HCT116 (cell line): ENCODE results near the gene PACRG.

ENCODE experiments used
- EZH2 ChIP-seq: fragments of 200-600 bp; sonication (generic); IDR thresholded peaks from 2 replicates; pipeline ENCODE4 v1.6.1; 2017; ENCODE audit warnings: antibody characterized with exemption, mixed run types
- EZH2phosphoT487 ChIP-seq: fragments of 200-600 bp; IDR thresholded peaks from 2 replicates; pipeline ENCODE4 v1.6.1; 2018; ENCODE audit warnings: antibody characterized with exemption, borderline replicate concordance
- JUND ChIP-seq: IDR thresholded peaks from 2 replicates; pipeline ENCODE4 v1.6.1; 2012
- POLR2A ChIP-seq: IDR thresholded peaks from 2 replicates; pipeline ENCODE4 v1.7.0; 2011; ENCODE audit warnings: borderline replicate concordance; ENCODE audit not compliant: insufficient read depth, insufficient read length; ENCODE audit errors: extremely low read depth
- POLR2AphosphoS5 ChIP-seq: IDR thresholded peaks from 2 replicates; pipeline ENCODE4 v1.6.1; 2011; ENCODE audit warnings: mild to moderate bottlenecking, low read depth, low read length, moderate library complexity
- SP1 ChIP-seq: IDR thresholded peaks from 2 replicates; pipeline ENCODE4 v1.6.1; 2012; ENCODE audit warnings: low read depth
- SRF ChIP-seq: IDR thresholded peaks from 2 replicates; pipeline ENCODE4 v1.6.1; 2012; ENCODE audit warnings: low read depth
- ZNF274 ChIP-seq: fragments of 200-500 bp; sonication (Bioruptor generic); IDR thresholded peaks from 2 replicates; pipeline ENCODE4 v1.6.1; 2014; ENCODE audit warnings: mild to moderate bottlenecking, low read depth, low read length, inconsistent platforms
- TF ChIP-seq, protein P1 (sequence below), 3 experiments: fragments of 200-600 bp in 1 of 3; sonication (generic) in 1 of 3; IDR thresholded peaks in 2 of 3; conservative IDR thresholded peaks in 1 of 3; 2 replicates each; pipeline ENCODE4 v1.5.1; 2012 to 2017; ENCODE audit warnings: low read depth in 2 of 3, low read length in 2 of 3, antibody characterized with exemption in 1 of 3, borderline replicate concordance in 1 of 3, control low read depth in 1 of 3, mild to moderate bottlenecking in 1 of 3, mixed read lengths in 1 of 3, mixed run types in 1 of 3, moderate library complexity in 1 of 3; ENCODE audit not compliant: insufficient read depth in 1 of 3
- TF ChIP-seq, protein P2 (sequence below): IDR thresholded peaks from 2 replicates; pipeline ENCODE4 v1.6.1; 2012

DNA sequence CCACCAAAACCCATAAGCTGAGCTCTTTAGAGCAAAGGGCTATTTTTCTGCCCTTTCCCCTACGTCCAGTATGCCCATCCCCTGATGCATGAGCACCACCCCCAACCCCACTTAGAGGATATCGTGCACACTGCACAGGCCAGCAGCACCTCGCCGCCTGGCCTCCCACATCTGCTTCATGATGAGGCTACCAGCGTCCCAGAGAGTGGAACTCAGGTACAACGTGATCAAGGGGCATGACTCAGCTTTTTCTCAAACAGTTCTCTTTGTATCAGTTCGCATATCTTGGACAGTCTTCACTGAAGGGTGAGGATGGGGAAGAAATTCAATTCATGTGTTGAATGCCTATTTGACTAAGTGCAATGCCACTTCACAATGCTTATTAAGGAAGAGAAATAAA is 604.8 kb downstream of the PACRG start:
- no peak for TF ChIP-seq ZNF274
- TF ChIP-seq JUND = no peak
- TF ChIP-seq, protein P1, sequence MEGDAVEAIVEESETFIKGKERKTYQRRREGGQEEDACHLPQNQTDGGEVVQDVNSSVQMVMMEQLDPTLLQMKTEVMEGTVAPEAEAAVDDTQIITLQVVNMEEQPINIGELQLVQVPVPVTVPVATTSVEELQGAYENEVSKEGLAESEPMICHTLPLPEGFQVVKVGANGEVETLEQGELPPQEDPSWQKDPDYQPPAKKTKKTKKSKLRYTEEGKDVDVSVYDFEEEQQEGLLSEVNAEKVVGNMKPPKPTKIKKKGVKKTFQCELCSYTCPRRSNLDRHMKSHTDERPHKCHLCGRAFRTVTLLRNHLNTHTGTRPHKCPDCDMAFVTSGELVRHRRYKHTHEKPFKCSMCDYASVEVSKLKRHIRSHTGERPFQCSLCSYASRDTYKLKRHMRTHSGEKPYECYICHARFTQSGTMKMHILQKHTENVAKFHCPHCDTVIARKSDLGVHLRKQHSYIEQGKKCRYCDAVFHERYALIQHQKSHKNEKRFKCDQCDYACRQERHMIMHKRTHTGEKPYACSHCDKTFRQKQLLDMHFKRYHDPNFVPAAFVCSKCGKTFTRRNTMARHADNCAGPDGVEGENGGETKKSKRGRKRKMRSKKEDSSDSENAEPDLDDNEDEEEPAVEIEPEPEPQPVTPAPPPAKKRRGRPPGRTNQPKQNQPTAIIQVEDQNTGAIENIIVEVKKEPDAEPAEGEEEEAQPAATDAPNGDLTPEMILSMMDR (IDR thresholded peaks at IDR 0.05 in 2 of 3, conservative IDR thresholded peaks at IDR 0.05 in 1 of 3; ENCODE audit: borderline replicate concordance in 1 of 3, insufficient read depth in 1 of 3, low read depth in 2 of 3, low read length in 2 of 3) = no peak
- no peak for TF ChIP-seq POLR2A
- TF ChIP-seq, protein P2, sequence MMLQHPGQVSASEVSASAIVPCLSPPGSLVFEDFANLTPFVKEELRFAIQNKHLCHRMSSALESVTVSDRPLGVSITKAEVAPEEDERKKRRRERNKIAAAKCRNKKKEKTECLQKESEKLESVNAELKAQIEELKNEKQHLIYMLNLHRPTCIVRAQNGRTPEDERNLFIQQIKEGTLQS = no peak
- no peak for TF ChIP-seq SP1
- TF ChIP-seq SRF = no peak
- TF ChIP-seq POLR2AphosphoS5 = no peak
- TF ChIP-seq EZH2 = no peak
- TF ChIP-seq EZH2phosphoT487 = no peak
